22Rv1 (cell line): ENCODE measurements around the gene ILF3.

Source experiments
- H3K27ac ChIP-seq: fragments of 450-650 bp; 2 replicates; pipeline ENCODE4 v1.5.1; 2017
- CTCF ChIP-seq: fragments of 450-650 bp; IDR thresholded peaks from 2 replicates; pipeline ENCODE4 v1.5.1; 2017; ENCODE audit warnings: mild to moderate bottlenecking
- ZFX ChIP-seq: fragments of 450-650 bp; IDR thresholded peaks from 2 replicates; pipeline ENCODE4 v1.6.1; 2017; ENCODE audit warnings: antibody characterized with exemption, borderline replicate concordance

The ILF3 gene

GRCh38 chr19:10643172-10643967, 10.8 kb upstream of the ILF3 start:
- peak overlapping the region; percentile 48 for H3K27ac ChIP-seq
- TF ChIP-seq CTCF: no peak
- no peak for TF ChIP-seq ZFX

- no peak for TF ChIP-seq CTCF
- no peak for TF ChIP-seq ZFX
- peak overlapping the region; percentile 48 for H3K27ac ChIP-seq
Observed at GRCh38 chr19:10643968-10644259, 10.2 kb upstream of the ILF3 start.

GRCh38 chr19:10644260-10645007, 9.7 kb upstream of the ILF3 start:
- peak overlapping the region; percentile 48 for H3K27ac ChIP-seq

GRCh38 chr19:10646456-10647159, 7.5 kb upstream of the ILF3 start:
- TF ChIP-seq CTCF (no peak), ZFX (no peak)
- no peak overlapping the region for H3K27ac ChIP-seq

More at GRCh38 chr19:10644260-10645007, 9.7 kb upstream of the ILF3 start:
- TF ChIP-seq CTCF (peak; percentile 94), ZFX (no peak)

GRCh38 chr19:10648360-10648759, 5.8 kb upstream of the ILF3 start:
- TF ChIP-seq CTCF (no peak), ZFX (no peak)
- H3K27ac ChIP-seq: no peak overlapping the region

- TF ChIP-seq ZFX (no peak), CTCF (no peak)
- no peak overlapping the region for H3K27ac ChIP-seq
Observed at GRCh38 chr19:10651851-10652250, 2.3 kb upstream of the ILF3 start.

- H3K27ac ChIP-seq: peak overlapping the region; percentile 95
- TF ChIP-seq ZFX: no peak
- no peak for TF ChIP-seq CTCF
Observed at GRCh38 chr19:10653482-10653731, 739 bp upstream of the ILF3 start.
